HG02884 (cell line): ENCODE data around the gene HIP1.
"Not testable (repeated sequence)": the region's sequence is repeated elsewhere in the genome, so short reads cannot be mapped to it uniquely, and the experiment has no call there.

Source experiments
- ATAC-seq: cut with Tn5 transposase; IDR thresholded peaks from one replicate; pipeline ENCODE4 v1.9.1; 2021; ENCODE audit warnings: mild to moderate bottlenecking, moderate library complexity; ENCODE audit not compliant: unreplicated experiment

Gene HIP1

DNA sequence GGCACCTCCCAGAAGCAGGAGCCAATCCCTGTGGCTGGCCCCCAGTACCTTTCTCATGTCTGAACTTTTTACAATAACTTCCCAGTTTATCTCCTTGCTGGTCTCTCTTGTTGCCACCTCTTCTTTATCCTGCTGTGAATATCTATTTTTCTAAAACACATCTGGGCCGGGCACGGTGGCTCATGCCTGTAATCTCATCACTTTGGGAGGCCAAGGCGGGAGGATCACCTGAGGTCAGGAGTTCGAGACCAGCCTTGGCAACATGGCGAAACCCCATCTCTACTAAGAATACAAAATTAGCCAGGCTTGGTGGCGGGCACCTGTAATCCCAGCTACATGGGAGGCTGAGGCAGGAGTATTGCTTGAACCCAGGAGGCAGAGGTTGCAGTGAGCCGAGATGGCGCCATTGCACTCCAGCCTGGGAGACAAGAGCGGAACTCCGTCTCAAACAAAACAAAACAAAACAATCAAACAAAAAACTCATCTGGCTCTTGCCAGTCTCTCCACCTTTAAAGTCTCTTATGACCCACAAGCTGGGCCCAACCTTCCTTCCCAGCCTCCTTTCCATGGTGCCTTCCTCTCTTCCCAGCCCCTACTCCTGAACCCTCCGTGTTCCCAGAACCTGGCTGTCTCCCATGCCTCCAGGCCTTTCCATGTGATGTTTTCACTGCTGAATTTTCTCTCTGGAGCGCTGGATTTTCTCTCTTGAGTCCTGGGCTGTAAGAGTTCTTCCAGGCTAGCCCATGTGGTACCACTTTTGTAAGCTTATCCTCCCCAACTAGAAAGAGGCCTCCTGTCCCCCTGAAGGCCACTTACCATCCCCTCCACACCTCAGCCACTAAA lies 51.3 kb downstream of the HIP1 start:
- no peak for ATAC-seq

DNA sequence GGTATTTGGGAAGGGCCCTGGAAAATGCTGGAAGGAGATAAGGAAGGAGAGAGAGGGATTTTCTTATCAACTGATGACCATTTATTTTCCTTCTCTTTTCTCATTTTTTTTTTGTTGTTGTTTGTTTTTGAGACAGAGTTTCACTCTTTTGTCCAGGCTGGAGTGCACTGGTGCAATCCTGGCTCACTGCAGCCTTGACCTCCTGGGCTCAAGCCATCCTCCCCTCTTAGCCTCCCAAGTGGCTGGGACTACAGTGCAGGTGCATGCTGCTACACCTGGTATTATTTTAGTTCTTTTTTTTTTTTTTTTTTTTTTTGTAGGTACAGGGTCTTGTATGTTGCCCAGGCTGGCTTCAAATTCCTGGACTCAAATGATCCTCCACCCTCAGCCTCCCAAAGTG lies 52.2 kb downstream of the HIP1 start:
- ATAC-seq, result no peak

GRCh38 chr7:75682052-75682451 lies 56.7 kb downstream of the HIP1 start:
- not testable (repeated sequence) for ATAC-seq

DNA sequence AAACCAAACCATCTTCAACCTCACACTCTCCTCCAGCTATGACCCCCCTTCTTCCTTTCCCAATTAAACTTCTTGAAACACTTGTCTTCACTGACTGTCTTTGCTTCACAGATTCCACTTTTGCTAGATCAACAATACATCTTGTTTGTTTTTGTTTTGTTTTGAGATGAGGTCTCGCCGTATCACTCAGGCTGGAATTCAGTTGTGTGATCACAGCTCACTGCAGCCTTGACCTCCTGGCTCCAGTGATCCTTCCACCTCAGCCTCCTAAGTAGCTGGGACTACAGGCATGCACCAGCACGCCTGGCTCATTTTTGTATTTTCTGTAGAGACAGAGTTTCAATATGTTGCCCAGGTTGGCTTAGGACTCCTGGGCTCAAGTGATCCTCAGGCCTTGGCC lies 59.7 kb downstream of the HIP1 start:
- ATAC-seq, result no peak

- ATAC-seq, result no peak
Observed at GRCh38 chr7:75669579-75669978, 69.2 kb downstream of the HIP1 start.

DNA sequence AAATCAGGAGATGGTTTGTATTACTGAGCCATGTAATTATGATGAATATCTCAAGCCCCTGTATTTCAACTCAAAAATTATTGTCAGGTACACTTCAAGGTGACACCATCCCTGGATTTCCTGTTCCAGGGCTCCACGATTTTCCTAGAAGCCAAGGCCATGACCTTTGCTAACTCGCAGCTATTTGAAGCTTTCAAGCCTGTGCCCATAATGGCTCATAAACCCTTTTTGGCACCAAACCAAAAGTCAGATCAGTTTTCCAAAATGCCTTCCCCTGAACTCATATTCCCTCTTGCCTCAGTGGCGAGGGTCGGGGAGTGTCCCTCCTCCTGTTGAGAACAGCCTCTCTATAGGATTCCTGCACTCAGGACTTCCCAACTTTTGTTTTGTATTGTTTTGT lies 70.8 kb downstream of the HIP1 start:
- no peak for ATAC-seq

DNA sequence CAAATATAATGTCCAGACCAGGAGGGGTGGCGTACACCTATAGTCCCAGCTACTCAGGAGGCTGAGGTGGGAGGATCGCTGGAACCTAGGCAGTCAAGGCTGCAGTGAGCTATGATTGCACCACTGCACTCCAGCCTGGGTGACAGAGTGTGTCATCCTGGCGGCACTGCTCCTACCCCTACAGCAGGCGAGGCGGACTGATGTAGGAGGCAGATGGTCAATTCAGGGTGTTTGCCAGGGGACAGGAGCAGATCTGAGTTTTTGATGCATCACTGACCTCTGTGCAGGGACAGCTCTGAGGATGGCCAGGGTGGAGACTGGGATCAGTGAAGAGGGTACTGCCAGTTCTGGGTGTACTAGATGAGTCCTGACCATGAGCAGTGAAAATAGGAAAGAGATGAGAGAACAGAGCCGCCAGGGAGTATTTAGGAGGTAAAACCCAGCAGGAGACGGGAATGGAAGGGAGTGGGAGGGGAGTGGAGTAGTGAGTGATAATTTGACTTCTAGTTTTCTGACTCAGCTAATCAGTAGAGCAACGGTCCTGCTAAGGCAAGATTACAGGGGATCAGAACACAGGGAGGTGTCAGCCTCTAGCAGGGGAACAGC lies 75.3 kb downstream of the HIP1 start:
- ATAC-seq, result peak; percentile 33

DNA sequence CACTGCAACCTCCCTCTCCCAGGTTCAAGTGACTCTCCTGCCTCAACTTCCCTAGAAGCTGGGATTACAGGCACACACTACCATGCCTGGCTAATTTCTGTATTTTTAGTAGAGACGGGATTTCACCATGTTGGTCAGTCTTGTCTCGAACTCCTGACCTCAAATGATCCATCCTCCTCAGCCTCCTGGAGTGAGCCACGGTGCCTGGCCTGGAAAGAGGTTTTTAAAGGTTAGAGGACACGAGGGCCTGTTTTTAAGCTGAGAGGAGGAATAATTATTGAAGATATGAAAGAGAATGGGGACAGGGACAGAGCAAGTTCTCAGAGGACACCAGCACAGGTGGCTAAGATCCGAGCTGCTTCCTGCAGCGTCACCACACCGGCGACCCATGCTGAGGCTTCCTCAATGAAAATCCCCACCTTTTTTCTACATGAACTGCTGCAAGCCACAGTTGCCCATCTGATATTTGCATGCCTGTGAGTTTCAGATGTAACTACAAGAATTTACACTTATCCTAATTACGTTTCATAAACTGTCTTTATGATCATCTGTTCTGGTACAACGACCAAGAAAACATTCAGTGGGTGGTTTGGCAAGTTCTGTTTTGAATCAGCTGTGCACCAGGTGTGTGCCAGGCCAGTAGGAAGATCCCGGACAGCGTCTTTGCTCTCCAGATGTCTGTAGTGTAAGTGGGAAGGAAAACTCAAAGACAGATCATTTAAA lies 76.0 kb downstream of the HIP1 start:
- ATAC-seq, result peak; percentile 73

DNA sequence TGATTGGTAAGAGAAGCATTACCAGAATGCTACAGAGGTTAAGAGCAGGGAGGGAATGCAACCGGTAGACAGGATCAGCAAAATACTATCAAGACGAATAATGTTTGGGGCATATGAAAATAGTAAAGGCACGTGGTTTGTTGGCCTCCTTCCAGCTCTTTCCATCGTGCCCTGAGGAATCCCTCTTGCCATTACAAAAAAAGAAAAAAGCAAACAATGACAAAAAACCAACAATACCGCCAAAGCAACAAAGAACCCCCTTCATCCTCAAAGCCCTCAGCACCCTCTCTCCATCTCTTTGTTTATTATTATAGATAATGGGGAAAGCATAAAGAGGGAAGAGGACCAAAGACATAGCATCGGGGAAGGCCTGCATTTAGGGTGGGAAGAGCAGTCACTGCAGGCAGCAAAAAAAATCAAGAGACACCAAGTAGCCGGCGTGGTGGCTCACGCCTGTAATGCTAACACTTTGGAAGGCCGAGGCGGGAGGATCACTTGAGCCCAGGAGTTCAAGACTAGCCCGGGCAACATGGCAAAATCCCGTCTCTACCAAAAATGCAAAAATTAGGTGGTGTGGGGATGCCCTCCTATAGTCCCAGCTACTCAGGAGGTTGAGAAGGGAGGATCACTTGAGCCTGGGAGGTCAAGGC lies 78.0 kb downstream of the HIP1 start:
- no peak for ATAC-seq

GRCh38 chr7:75658802-75659201 lies 79.9 kb downstream of the HIP1 start:
- ATAC-seq, result no peak

DNA sequence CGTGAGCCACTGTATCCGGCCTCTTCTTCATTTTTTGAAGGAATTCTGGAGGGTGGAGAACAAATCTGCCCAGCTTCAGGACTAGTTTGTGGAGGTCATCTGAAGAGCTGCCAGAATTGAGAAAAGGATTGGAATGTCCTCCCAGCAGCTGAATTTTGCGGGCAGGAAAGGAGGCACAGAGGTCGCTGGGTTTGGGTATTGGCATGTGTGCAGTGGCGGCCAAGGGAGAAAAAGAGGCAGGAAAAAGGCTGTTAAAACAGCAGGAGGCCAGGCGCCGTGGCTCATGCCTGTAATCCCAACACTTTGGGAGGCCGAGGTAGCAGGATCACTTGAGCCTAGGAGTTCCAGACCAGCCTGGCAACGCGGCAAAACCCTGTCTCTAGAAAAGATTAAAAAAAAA lies 80.4 kb downstream of the HIP1 start:
- ATAC-seq, result no peak

GRCh38 chr7:75657866-75658265 lies 80.9 kb downstream of the HIP1 start:
- no peak for ATAC-seq

DNA sequence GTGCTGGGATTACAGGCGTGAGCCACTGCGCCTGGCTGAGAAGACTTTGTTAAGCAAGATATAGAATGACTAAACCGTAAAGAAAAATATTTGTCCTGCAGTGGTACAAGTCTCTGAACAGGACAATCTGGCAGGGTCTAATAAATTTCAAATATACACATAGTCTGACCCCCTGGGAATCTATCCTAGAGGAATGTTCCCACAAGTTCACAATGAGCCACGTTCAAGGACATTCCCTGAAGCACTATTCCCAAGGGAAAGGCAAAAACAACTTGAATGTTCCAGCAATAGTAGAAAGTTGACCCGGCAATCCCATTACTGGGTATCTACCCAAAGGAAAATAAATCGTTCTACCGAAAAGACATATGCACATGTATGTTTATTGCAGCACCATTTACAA lies 82.0 kb downstream of the HIP1 start:
- no peak for ATAC-seq

- ATAC-seq, result no peak
Observed at GRCh38 chr7:75655536-75655935, 83.2 kb downstream of the HIP1 start.

DNA sequence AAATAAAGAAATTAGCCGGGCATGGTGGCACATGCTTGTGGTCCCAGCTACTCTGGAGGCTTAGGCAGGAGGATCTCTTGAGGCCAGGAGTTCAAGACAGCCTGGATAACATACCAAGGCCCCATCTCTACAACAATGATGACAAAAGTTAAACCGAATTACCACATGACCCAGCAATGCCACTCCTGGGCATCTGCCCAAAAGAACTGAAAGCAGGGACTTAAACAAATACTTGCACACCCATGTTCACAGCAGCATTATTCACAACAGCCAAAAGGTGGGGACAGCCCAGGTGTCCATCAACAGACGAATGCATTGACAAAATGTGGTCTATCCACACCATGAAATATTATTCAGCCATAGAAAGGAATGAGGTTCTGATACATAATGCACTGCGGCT lies 83.9 kb downstream of the HIP1 start:
- no peak for ATAC-seq

DNA sequence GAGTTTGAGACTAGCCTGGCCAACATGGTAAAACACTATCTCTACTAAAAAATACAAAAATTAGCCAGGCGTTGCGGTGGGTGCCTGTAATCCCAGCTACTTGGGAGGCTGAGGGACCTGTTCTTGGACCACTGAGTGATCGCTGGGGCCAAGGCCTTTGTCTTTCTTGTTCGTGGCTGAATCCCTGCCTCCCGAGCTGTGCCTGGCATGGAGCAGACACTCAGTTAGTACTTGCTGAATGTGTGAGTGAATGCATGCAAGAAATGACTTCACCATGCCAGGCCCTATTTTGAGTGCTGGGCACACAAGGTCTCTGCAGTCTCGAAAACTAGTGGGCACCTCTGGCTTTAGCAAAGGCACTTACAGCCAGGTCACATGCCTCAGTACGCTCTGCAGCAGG lies 85.1 kb downstream of the HIP1 start:
- no peak for ATAC-seq

DNA sequence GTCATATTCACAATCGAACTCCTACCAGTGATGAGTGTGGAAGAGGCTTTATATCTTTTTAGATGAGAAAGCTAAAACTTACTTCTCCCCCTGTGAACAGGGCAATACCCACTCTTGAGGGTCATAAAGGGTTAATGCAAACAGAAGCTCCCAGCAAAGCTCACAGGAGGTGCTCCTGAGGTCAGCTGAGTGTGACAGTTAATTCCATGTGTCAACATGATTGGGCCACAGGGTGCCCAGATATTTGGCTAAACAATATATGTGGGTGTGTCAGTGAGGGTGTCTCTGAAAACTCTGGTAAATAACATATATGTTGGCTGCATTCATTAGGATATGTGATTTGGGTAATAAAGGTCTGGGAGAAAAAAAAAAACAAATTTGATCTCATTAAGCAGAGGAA lies 86.0 kb downstream of the HIP1 start:
- no peak for ATAC-seq

- no peak for ATAC-seq
Observed at GRCh38 chr7:75650681-75651080, 88.1 kb downstream of the HIP1 start.

- no peak for ATAC-seq
Observed at GRCh38 chr7:75650062-75650461, 88.7 kb downstream of the HIP1 start.

DNA sequence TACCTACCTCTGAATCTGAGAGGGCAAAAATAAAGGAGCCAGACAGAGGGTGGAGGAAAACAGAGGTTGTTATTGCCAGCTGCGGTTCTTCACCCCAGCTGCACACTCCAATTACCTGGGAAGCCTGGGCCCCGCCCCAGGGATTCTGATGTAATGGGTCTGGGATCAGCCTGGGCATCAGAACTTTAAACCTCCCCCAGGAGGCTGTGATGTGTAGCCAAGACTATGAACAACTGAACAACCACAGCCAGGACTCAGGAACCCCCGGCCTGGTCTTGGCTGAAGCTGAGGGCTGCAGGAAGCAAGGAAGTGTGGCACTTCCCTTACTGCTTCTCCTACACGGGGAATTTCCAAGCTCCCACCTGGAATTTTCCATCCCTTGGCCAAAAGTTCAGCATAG lies 89.3 kb downstream of the HIP1 start:
- no peak for ATAC-seq

GRCh38 chr7:75647709-75648438 lies 90.9 kb downstream of the HIP1 start:
- ATAC-seq, result no peak
